ENCODE data around the gene OTULINL. TPM values are rescaled to one million over a fixed set of nuclear protein-coding genes. Genes with fewer than 3 reads are reported as not detected.

The OTULINL gene
- total RNA-seq, 1 donor from 2014 or later: 32.6 TPM

GRCh38 chr5:14600846-14601245, 19.3 kb downstream of the OTULINL start:
- DNase-seq: no peak

DNA sequence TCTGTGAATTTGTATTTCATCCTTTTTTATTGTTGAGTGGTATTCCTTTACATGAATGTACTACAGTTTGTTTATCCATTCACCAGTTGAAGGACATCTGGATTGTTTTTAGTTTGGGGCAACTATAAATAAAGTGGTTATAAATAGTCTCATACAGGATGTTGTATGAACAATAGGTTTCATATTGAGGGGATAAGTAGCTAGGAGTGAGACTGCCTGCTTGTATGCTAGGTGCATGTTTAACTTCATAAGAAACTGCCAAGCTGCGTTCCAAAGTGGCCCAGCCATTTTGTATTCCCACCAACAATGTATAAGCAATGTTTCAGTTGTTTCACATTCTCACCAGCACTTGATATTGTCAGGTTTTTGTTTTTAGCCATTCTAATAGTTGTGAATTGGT, 21.5 kb downstream of the OTULINL start:
- no peak for DNase-seq

DNA sequence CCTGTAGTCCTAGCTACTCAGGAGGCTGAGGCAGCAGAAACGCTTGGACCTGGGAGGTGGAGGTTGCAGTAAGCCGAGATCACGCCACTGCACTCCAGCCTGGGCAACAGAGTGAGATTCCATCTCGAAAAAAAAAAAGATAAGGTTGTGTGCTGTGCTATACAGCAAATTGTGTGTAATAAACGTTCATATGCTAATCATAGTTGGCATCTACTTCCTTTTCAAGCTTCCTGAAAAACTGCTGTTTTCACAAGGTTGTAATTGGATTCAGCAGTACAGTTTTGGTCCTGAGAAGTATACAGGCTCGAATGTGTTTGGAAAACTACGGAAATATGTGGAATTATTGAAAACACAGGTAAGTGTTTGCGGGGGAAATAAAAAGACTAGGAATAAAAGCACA, 25.5 kb downstream of the OTULINL start:
- DNase-seq: no peak

DNA sequence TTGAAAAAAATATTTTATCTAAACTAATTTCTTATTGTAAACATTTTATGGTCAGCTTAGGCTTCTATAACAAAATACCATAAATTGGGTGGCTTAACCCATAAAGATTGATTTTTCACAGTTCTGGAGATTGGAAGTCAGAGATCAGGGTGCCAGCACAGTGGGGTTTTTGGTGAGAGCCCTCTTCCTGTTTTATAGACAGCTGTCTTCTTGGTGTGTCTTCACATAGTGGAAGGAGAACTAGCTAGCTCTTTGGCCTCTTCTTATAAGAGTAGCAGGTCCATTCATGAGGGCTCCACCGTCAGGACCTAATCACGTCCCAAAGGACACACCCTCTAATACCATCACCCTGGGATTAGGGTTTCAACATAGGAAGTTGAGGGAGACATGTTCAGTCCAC, 26.6 kb downstream of the OTULINL start:
- DNase-seq: no peak

- no peak for DNase-seq
These were observed 30.1 kb downstream of the OTULINL start for GRCh38 chr5:14611737-14612136.

- no peak for DNase-seq
These were observed 32.9 kb downstream of the OTULINL start for GRCh38 chr5:14614490-14614889.

- no peak for DNase-seq
These were observed 33.8 kb downstream of the OTULINL start for GRCh38 chr5:14615365-14615764.

DNA sequence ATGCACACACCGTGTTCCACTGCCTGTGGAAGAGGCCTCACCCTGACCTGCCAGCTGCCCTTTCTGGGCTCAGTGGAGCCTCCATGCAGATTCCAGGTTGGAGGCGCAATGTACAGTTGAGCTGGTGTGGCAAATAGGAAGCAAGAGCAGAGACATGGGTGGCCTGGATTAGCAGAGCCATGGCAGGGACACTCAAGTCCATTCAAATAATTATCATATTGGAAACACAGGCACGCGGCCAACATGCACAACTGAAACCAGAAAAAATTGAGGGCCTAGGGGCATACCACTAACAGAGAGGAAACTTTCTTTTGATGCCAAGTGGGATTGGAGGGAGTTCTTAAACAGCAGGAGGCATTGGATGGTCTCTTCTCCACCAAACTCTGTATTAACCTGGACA, 35.8 kb downstream of the OTULINL start:
- DNase-seq: no peak

GRCh38 chr5:14627270-14627669, 45.7 kb downstream of the OTULINL start:
- DNase-seq: no peak

DNA sequence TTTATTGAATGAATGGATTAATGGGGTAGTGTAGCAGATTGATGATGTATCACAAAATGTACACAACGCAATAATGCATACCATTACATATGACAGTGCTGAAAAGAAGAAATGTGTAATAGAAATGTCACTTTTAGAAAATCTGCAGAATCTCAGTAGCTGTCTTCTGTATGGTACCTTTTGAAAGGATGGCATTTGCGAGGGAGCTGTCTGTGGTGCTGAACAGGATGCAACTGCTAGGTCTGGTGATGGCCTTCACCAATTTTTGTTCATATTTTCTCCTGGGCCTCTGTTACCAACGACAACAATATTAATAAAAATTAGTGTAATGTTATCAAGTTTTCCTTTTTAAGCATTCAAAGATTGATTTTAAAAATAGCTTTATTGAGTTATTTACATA, 46.8 kb downstream of the OTULINL start:
- no peak for DNase-seq

GRCh38 chr5:14630671-14631070, 49.1 kb downstream of the OTULINL start:
- no peak for DNase-seq

GRCh38 chr5:14635656-14636055, 54.1 kb downstream of the OTULINL start:
- DNase-seq: no peak

DNA sequence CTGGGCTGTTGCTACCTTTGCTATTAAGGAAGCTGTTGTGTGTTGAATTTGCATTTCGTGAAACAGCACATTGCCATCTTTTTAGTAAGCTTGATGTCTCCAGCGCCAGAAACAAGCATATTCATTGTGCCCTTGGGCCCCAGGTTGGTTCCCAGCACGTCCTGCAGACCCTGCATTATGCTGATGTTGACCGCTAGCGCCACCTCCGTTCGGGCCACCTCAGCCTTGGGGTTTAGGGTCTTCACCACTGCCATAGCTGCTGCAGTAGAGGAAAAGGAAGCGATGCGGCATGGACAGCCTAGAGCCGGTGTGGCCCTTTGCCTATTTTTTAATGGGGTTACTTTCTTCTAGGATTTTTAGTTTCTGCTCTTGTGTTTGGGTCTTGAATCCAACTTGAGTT, 59.2 kb downstream of the OTULINL start:
- no peak for DNase-seq

DNA sequence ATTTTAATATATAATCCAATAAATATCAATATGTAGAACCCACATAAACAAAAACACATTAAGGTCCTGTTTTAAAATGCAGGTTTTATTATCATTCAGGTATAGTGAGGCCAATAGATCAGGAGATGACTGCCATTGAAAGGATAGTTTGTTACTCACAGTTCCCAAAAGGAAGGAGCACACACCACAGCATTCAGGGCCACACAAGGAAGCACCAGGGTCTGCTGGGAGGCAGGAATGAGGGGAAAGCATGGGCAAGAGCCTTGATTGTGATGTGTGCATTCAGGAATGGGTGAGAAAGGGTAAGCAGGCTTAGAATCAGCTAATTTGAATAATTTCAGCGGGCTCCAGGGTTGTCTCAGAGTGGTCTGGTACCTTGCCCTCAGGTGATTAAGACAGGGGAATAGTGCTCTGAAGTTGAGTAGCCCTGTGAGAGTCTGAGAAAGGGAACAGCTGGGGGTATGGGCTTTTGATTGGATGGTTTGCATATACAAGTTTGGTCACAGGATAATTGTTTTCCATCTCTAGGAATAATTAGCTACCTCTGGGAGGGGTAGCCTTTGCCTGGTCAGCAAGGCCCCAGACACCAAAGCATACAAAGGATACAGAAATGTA, 63.1 kb downstream of the OTULINL start:
- no peak for DNase-seq

- DNase-seq: no peak
These were observed 68.5 kb downstream of the OTULINL start for GRCh38 chr5:14650052-14650451.

- no peak for DNase-seq
These were observed 73.7 kb downstream of the OTULINL start for GRCh38 chr5:14655146-14655741.

- no peak for DNase-seq
These were observed 75.3 kb downstream of the OTULINL start for GRCh38 chr5:14656898-14657297.

DNA sequence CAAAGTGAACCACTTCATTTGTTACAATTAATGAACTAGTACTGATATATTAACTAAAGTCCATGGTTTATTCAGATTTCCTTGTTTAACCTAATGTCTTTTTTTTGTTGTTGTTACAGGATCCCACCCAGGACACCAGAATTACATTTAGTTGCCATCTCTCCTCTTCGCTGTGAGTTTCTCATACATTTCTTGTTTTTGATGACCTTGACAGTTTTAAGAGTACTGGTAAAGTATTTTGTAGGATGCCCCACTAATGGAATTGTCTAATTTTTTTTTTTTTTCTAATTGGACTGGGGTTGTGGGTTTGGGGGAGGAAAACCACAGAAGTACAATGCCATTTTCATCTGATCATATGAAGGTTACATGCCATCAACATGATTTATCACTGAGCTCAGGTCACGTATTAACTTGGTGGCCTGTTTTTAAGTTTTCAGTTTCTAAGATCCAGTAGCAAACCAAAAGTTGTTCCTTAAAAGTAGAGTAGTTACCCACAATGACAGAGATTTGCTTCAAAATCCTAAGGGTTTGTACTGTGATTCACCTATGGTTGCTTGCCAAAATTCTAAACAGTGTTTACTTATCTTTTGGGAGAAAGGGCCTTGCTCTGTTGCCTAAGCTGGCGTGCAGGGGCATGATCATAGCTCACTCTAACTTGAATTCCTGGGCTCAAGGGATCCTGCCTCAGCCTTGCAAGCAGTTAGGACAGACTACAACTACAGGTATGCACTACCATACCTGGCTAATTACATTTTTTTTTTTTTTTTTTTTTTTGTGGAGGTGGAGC, 78.4 kb downstream of the OTULINL start:
- no peak for DNase-seq

DNA sequence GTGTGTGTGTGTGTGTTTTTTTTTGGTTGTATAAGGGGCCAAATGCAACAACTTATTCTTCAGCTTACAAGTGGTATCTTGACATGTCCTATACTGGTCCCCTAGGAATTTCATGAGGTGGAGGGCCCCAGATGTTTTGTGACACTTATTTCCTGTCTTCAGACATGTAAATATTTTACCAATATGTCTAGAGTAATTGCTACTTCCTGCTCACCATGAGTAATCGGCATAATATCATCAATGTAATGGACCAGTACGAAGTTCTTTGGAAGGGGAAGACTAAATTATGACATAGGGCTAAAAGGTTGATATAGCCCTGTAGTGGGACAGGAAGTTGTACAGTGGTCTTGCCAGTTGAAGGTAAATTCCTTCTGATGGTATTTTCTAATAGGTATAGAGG, 79.2 kb downstream of the OTULINL start:
- DNase-seq: no peak

All from occipital lobe (tissue), 2 donors.